HepG2 (cell line): Measurements from ENCODE around the gene POU4F3. TPM values are rescaled to one million over a fixed set of nuclear protein-coding genes. Genes with fewer than 3 reads are reported as not detected.

ENCODE experiments used
- ATAC-seq: fragments of 200-7000 bp; cut with Tn5 transposase; 3 replicates; pipeline ENCODE4 v1.9.1; 2020; ENCODE audit warnings: mild to moderate bottlenecking, moderate library complexity
- BruUV-seq: library from RNA; stranded (reverse); fragments of 400-500 nt; replicated peaks from 2 replicates; lab custom pipeline; 2021; lab: Mats Ljungman, UMichigan
- CTCF ChIA-PET: fragments of 300-600 bp; formaldehyde crosslinking; extraction: SDS; loops from one replicate; lab custom pipeline; 2021; ENCODE audit warnings: low total read pairs, inconsistent platforms, low intra/inter-chr PET ratio; lab: Yijun Ruan, JAX
- POLR2A ChIA-PET: fragments of 350-600 bp; sonication (Branson Sonifier 250); formaldehyde crosslinking; loops from one replicate; lab custom pipeline; 2020; ENCODE audit warnings: antibody characterized with exemption, inconsistent platforms; lab: Yijun Ruan, JAX
- DNase-seq: peaks from one replicate; pipeline ENCODE4 v3.0.0-alpha.2; 2015; ENCODE audit warnings: low spot score
- FAIRE-seq: peaks from 3 replicates; lab custom pipeline; 2011; peaks lifted over from hg19 to GRCh38; lab: Jason Lieb, UNC
- H2AFZ ChIP-seq: one replicate; pipeline ENCODE4 v1.6.1; 2011; ENCODE audit warnings: low read length, inconsistent platforms
- H3K27ac ChIP-seq: fragments of 300-600 bp; 3 replicates; pipeline ENCODE4 v1.8.0; 2011; ENCODE audit warnings: mixed run types, mild to moderate bottlenecking, mixed read lengths, low read length, inconsistent platforms; ENCODE audit not compliant: insufficient read depth; ENCODE audit errors: extremely low read length
- H3K27me3 ChIP-seq, 2 experiments: fragments of 200-600 bp in 1 of 2; 2 replicates in 1 of 2; 3 replicates in 1 of 2; pipeline versions ENCODE4 v1.6.0 to v1.8.0; 2011; ENCODE audit warnings: low read length in 2 of 2, mild to moderate bottlenecking in 2 of 2, moderate library complexity in 2 of 2, inconsistent platforms in 1 of 2; ENCODE audit not compliant: insufficient read depth in 2 of 2, control insufficient read depth in 1 of 2
- H3K36me3 ChIP-seq, 2 experiments: fragments of 200-600 bp in 1 of 2; replicated peaks in 1 of 2; 2 replicates in 1 of 2; 3 replicates in 1 of 2; pipeline versions ENCODE4 v1.5.1 to v1.8.0; 2011; ENCODE audit warnings: low read length in 2 of 2, inconsistent platforms in 1 of 2; ENCODE audit not compliant: insufficient read depth in 2 of 2, control insufficient read depth in 1 of 2
- H3K4me1 ChIP-seq: 2 replicates; pipeline ENCODE4 v1.5.1; 2012; ENCODE audit warnings: low read length, inconsistent platforms; ENCODE audit not compliant: insufficient read depth
- H3K4me2 ChIP-seq: 2 replicates; pipeline ENCODE4 v1.6.0; 2011; ENCODE audit warnings: low read depth, low read length, inconsistent platforms
- H3K4me3 ChIP-seq, 3 experiments: fragments of 200-600 bp in 1 of 3; sonication (generic), shearing (Covaris generic) in 1 of 3; replicated peaks in 1 of 3; 2 replicates each; pipeline ENCODE4 v1.5.1; 2011 to 2016; ENCODE audit warnings: low read length in 3 of 3, inconsistent platforms in 2 of 3, low read depth in 2 of 3, mild to moderate bottlenecking in 2 of 3, control low read depth in 1 of 3, mixed read lengths in 1 of 3; ENCODE audit not compliant: insufficient read depth in 1 of 3
- H3K79me2 ChIP-seq: one replicate; pipeline ENCODE4 v1.6.1; 2011; ENCODE audit warnings: low read length, inconsistent platforms; ENCODE audit not compliant: insufficient read depth
- H3K9ac ChIP-seq: 2 replicates; pipeline ENCODE4 v1.6.0; 2011; ENCODE audit warnings: mild to moderate bottlenecking, low read depth, low read length, inconsistent platforms; ENCODE audit not compliant: insufficient read depth
- H3K9me3 ChIP-seq: 2 replicates; pipeline ENCODE4 v1.5.1; 2012; ENCODE audit warnings: mild to moderate bottlenecking, low read length
- H4K20me1 ChIP-seq: 2 replicates; pipeline ENCODE4 v1.6.0; 2011; ENCODE audit warnings: inconsistent platforms, mild to moderate bottlenecking, low read length, moderate library complexity; ENCODE audit not compliant: insufficient read depth
- AGO1 ChIP-seq: fragments of 200-400 bp; formaldehyde crosslinking; IDR thresholded peaks from 2 replicates; pipeline ENCODE4 v1.6.1; 2017; ENCODE audit warnings: mild to moderate bottlenecking, low read depth, low read length, moderate library complexity; ENCODE audit not compliant: poor library complexity, severe bottlenecking
- DMAP1 ChIP-seq: IDR thresholded peaks from 2 replicates; pipeline ENCODE4 v1.6.1; 2016
- KLF16 ChIP-seq, 2 experiments: sonication (generic) in 1 of 2; formaldehyde crosslinking in 1 of 2; IDR thresholded peaks; 2 replicates each; pipeline versions ENCODE4 v1.6.1 to v1.8.0; 2016 to 2023; ENCODE audit warnings: missing genetic modification reagents in 2 of 2, missing compliant biosample characterization in 1 of 2
- MYNN ChIP-seq: sonication (generic); formaldehyde crosslinking; IDR thresholded peaks from 2 replicates; pipeline ENCODE4 v1.4.0; 2020; ENCODE audit warnings: mild to moderate bottlenecking, low read depth, missing genetic modification reagents
- NONO ChIP-seq, 2 experiments: fragments of 450-650 bp in 1 of 2; sonication (generic) in 1 of 2; formaldehyde crosslinking in 1 of 2; IDR thresholded peaks in 1 of 2; conservative IDR thresholded peaks in 1 of 2; 2 replicates each; pipeline versions ENCODE4 v1.6.1 to v1.8.0; 2017 to 2022; ENCODE audit warnings: mild to moderate bottlenecking in 1 of 2, missing genetic modification reagents in 1 of 2, moderate library complexity in 1 of 2
- SP5 ChIP-seq: IDR thresholded peaks from 2 replicates; pipeline ENCODE4 v1.6.1; 2016; ENCODE audit warnings: low read depth, borderline replicate concordance
- TMF1 ChIP-seq: sonication (generic); formaldehyde crosslinking; IDR thresholded peaks from 2 replicates; pipeline ENCODE4 v1.8.1; 2022; ENCODE audit warnings: low read depth, missing genetic modification reagents
- YY1 ChIP-seq: IDR thresholded peaks from 2 replicates; pipeline ENCODE4 v1.6.1; 2011; ENCODE audit warnings: low read length, low read depth, moderate library complexity, mild to moderate bottlenecking; ENCODE audit not compliant: insufficient read depth, insufficient replicate concordance
- WGBS: methylation state at CpG from one replicate; pipeline ENCODE4 v1.1.6; 2017; ENCODE audit warnings: low lambda C conversion rate; 5-methylcytosine and 5-hydroxymethylcytosine counted together
- in situ Hi-C: cut with HindIII; loops from 2 replicates; pipeline ENCODE4 v1.10.0; 2017; ENCODE audit warnings: low pct_unique_long_range_greater_than_20kb; ENCODE audit not compliant: extremely low pct_ligation_motif_present
- intact Hi-C: fragments of 100-400 bp; cut with micrococcal nuclease; formaldehyde crosslinking; loops from one replicate; pipeline ENCODE4 v1.10.0; 2022; ENCODE audit not compliant: unreplicated experiment
- polyA plus RNA-seq, 8 experiments: library from polyadenylated mRNA; depleted of rRNA in 3 of 8; stranded (reverse) in 7 of 8; unstranded in 1 of 8; fragments of >200 nt; fragmentation: Illumina TruSeq in 4 of 8; extraction: Trizol in 4 of 8; gene quantifications; 2 replicates each; pipeline versions ENCODE4 v1.2.1 to v1.2.3, GENCODE V29; 2011 to 2016; ENCODE audit warnings: low read depth in 4 of 8, missing spikeins in 1 of 8, mixed read lengths in 1 of 8; ENCODE audit not compliant: insufficient read depth in 1 of 8
- total RNA-seq, 5 experiments: library from RNA; depleted of rRNA; stranded (reverse); fragments of >200 nt; fragmentation: Illumina TruSeq; extraction: Trizol; gene quantifications; 2 replicates each; pipeline ENCODE4 v1.2.3, GENCODE V29; 2016; ENCODE audit warnings: low read depth in 1 of 5
- TF ChIP-seq, protein P1 (sequence below): sonication (generic); formaldehyde crosslinking; IDR thresholded peaks from 2 replicates; pipeline ENCODE4 v1.5.1; 2020; ENCODE audit warnings: missing genetic modification reagents, mild to moderate bottlenecking, borderline replicate concordance
- TF ChIP-seq, protein P2 (sequence below): sonication (generic); formaldehyde crosslinking; IDR thresholded peaks from 2 replicates; pipeline ENCODE4 v1.5.1; 2020; ENCODE audit warnings: missing genetic modification reagents, mild to moderate bottlenecking, borderline replicate concordance
- TF ChIP-seq, protein P3 (sequence below): sonication (generic); formaldehyde crosslinking; IDR thresholded peaks from 2 replicates; pipeline ENCODE4 v1.4.0; 2020; ENCODE audit warnings: missing genetic modification reagents, borderline replicate concordance

The POU4F3 gene
- total and polyA plus RNA-seq, 2 of the 13 experiments (the other 11 are each of a cell fraction or from before 2014, with no cell fraction given) = not detected

DNA sequence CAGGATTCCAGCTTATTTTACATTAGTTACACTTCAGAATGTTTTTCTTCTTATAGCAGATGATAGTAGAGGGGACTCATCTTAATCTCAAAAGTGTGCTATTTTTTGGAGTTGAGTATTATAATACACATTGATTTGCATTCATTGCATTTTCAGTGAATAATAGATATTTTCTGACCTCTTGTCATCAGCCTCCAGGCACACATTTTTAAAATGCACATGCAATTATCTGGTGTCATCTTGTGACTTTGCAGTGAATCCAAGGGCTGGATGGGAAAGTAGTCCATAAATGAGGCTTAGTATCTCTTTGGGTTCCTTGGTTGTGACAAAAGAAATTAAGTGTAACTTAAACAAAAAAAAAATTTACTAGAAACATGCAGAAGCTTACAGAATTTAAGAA is 28.1 kb upstream of the POU4F3 start:
- no peak for DNase-seq
- Histone ChIP-seq H3K36me3 (no peaks in the 10 kb centered on the region), H3K4me1 (no peaks in the 10 kb centered on the region)
- CTCF ChIA-PET = no interaction called here
- TF ChIP-seq MYNN (CRISPR knock-in tag) = no peak
- TF ChIP-seq TMF1 (CRISPR knock-in tag) = no peak
- TF ChIP-seq NONO (IDR thresholded peaks at IDR 0.05) = no peak
- no peak for TF ChIP-seq NONO (CRISPR knock-in tag; conservative IDR thresholded peaks at IDR 0.05)
- TF ChIP-seq, protein P1, sequence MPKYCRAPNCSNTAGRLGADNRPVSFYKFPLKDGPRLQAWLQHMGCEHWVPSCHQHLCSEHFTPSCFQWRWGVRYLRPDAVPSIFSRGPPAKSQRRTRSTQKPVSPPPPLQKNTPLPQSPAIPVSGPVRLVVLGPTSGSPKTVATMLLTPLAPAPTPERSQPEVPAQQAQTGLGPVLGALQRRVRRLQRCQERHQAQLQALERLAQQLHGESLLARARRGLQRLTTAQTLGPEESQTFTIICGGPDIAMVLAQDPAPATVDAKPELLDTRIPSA (CRISPR knock-in tag) = no peak
- TF ChIP-seq KLF16 (CRISPR knock-in tag; IDR thresholded peaks at IDR 0.05) = no peak
- TF ChIP-seq, all 625 proteins: peak for 0
- Histone ChIP-seq H3K4me2 (no peak overlapping the region), H3K9me3 (no peaks in the 10 kb centered on the region), H2AFZ (no peak overlapping the region), H3K27me3 (peaks cover 0 to 12% of the 10 kb centered on the region in 2 experiments; a peak in 3 of 5 replicates), H3K27ac (no peak overlapping the region), H3K79me2 (no peaks in the 10 kb centered on the region), H4K20me1 (no peaks in the 10 kb centered on the region), H3K9ac (no peak overlapping the region), H3K4me3 (no peak overlapping the region)
- ATAC-seq (no peak), FAIRE-seq (no peak)
- POLR2A ChIA-PET = no interaction called here
- in situ Hi-C loops (no loop called here), intact Hi-C loops (no loop called here)
- BruUV-seq = no TSS peak

DNA sequence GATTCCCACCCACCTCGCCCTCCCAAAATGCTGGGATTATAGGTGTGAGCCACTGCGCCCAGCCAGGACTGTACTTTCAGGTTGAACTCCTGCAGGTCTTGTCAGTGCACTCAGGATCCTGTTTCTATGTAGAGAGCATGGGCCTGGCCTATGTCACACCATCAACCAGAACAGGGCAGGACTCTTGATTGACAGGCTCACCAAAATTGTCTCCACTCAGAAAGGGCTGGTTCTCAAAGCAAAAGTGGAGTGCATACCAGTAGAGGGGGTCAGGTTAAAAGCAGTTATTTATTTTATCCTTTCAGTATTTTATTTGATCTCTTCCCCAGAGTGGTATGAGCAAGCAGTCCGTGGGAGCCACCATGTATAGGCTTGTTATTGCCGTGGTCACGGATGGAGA is 27.4 kb upstream of the POU4F3 start:
- H2AFZ ChIP-seq = no peak overlapping the region
- no peaks in the 10 kb centered on the region for H3K9me3 ChIP-seq
- POLR2A ChIA-PET = no interaction called here
- CTCF ChIA-PET = no interaction called here
- in situ Hi-C loops = no loop called here
- no peaks in the 10 kb centered on the region for H3K79me2 ChIP-seq
- WGBS = 28% methylated on average over 5 of the region's 5 CpGs
- no peaks in the 10 kb centered on the region for H3K4me1 ChIP-seq
- DNase-seq = no peak
- no peak overlapping the region for H3K9ac ChIP-seq
- intact Hi-C loops = no loop called here
- no peak for FAIRE-seq
- BruUV-seq = no TSS peak
- H3K4me2 ChIP-seq = no peak overlapping the region
- ATAC-seq = no peak
- H3K4me3 ChIP-seq = no peak overlapping the region
- H3K36me3 ChIP-seq = no peaks in the 10 kb centered on the region
- H3K27ac ChIP-seq = no peak overlapping the region
- peaks cover 0 to 12% of the 10 kb centered on the region in 2 experiments; a peak in 2 of 5 replicates for H3K27me3 ChIP-seq
- no peaks in the 10 kb centered on the region for H4K20me1 ChIP-seq
- TF ChIP-seq, protein P2, sequence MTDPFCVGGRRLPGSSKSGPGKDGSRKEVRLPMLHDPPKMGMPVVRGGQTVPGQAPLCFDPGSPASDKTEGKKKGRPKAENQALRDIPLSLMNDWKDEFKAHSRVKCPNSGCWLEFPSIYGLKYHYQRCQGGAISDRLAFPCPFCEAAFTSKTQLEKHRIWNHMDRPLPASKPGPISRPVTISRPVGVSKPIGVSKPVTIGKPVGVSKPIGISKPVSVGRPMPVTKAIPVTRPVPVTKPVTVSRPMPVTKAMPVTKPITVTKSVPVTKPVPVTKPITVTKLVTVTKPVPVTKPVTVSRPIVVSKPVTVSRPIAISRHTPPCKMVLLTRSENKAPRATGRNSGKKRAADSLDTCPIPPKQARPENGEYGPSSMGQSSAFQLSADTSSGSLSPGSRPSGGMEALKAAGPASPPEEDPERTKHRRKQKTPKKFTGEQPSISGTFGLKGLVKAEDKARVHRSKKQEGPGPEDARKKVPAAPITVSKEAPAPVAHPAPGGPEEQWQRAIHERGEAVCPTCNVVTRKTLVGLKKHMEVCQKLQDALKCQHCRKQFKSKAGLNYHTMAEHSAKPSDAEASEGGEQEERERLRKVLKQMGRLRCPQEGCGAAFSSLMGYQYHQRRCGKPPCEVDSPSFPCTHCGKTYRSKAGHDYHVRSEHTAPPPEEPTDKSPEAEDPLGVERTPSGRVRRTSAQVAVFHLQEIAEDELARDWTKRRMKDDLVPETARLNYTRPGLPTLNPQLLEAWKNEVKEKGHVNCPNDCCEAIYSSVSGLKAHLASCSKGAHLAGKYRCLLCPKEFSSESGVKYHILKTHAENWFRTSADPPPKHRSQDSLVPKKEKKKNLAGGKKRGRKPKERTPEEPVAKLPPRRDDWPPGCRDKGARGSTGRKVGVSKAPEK = no peak
- TF ChIP-seq SP5 (CRISPR knock-in tag) = no peak
- TF ChIP-seq YY1 = no peak
- no peak for TF ChIP-seq AGO1
- TF ChIP-seq DMAP1 = no peak
- TF ChIP-seq, protein P3, sequence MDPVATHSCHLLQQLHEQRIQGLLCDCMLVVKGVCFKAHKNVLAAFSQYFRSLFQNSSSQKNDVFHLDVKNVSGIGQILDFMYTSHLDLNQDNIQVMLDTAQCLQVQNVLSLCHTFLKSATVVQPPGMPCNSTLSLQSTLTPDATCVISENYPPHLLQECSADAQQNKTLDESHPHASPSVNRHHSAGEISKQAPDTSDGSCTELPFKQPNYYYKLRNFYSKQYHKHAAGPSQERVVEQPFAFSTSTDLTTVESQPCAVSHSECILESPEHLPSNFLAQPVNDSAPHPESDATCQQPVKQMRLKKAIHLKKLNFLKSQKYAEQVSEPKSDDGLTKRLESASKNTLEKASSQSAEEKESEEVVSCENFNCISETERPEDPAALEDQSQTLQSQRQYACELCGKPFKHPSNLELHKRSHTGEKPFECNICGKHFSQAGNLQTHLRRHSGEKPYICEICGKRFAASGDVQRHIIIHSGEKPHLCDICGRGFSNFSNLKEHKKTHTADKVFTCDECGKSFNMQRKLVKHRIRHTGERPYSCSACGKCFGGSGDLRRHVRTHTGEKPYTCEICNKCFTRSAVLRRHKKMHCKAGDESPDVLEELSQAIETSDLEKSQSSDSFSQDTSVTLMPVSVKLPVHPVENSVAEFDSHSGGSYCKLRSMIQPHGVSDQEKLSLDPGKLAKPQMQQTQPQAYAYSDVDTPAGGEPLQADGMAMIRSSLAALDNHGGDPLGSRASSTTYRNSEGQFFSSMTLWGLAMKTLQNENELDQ (CRISPR knock-in tag) = no peak
